ENCODE measurements around the gene ABHD2.

DNA sequence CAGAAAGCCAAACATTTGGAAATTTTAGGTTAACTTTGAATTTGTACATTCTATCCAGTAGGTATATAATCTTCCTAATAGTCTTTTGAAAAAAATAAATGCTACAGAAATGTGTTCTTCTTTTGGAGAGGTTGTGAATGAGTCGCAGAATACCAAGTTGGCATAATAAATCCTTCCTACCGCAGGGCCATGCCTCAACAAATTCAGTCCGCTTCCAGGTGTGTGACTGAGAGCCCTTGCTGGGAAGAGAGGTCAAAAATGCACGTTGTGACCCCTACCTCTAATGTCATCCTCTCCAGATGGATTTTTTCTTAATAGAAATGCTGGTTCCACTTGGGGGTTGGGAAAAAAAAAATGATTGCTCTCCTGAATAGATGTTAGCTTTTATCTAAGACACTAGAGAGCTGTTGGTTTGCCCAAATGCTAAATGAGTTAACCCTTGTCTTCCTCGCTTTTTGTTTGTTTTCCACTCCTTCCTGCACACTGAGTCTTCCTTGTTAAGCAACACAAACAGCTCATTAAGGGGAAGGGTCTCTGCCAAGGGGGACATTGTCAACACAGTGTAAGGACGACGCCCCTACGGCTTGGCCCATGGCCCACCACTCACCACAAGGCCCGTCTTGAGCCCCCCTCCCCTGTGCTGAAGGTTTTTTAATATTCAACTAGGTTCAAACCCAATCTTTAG, 99.2 kb downstream of the ABHD2 start:
- TF ChIP-seq, protein P1, sequence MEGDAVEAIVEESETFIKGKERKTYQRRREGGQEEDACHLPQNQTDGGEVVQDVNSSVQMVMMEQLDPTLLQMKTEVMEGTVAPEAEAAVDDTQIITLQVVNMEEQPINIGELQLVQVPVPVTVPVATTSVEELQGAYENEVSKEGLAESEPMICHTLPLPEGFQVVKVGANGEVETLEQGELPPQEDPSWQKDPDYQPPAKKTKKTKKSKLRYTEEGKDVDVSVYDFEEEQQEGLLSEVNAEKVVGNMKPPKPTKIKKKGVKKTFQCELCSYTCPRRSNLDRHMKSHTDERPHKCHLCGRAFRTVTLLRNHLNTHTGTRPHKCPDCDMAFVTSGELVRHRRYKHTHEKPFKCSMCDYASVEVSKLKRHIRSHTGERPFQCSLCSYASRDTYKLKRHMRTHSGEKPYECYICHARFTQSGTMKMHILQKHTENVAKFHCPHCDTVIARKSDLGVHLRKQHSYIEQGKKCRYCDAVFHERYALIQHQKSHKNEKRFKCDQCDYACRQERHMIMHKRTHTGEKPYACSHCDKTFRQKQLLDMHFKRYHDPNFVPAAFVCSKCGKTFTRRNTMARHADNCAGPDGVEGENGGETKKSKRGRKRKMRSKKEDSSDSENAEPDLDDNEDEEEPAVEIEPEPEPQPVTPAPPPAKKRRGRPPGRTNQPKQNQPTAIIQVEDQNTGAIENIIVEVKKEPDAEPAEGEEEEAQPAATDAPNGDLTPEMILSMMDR (IDR thresholded peaks at IDR 0.05): no peak
- no peak for TF ChIP-seq POLR2A (IDR thresholded peaks at IDR 0.05)
